SHP77 treated with DMSO at 0.1 percent for 48 hours (cell line): Measurements from ENCODE around the gene KCNJ14.

Experiments
- DNase-seq: peaks from one replicate; lab custom pipeline; 2025; lab: John Stamatoyannopoulos, UW

Gene KCNJ14

DNA sequence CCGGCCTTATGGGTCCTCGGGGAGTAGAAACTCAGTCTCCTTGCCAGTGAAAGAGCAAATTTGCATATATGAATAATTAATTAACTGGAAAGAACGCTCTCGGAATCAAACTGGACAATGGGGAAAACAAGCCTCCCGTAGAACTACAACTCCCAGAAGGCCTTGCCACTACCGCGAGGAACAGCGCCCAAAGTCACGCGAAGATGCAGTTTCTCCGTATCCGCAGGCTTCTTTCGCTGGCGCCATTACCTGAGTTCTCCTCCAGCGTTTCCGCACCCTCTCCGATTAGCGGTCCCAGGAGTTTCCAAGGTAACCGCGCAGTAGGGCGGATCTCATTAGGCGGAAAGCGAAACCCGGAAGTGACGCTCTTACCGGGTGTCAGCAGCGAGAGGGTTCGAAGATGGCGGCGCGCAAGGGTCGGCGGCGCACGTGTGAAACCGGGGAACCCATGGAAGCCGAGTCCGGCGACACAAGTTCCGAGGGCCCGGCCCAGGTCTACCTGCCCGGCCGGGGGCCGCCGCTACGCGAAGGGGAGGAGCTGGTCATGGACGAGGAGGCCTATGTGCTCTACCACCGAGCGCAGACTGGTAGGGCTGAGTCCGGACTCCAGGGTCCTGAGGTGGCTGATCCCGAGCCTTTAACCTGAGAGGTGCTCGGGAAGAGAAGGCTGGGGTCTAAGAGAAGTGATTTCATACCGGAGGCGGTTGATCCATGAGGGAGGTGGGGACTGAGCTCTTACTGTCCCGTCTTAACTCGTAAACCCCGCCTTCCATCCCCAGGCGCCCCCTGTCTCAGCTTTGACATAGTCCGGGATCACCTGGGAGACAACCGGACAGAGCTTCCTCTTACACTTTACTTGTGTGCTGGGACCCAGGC lies 9.5 kb upstream of the KCNJ14 start, which contains the start of gene GRWD1:
TSS of gene GRWD1 (plus strand) at position 378 of the 876 bp plus-strand sequence. CDS start at position 401, 23 bp downstream.
- peak; percentile 95 for DNase-seq

DNA sequence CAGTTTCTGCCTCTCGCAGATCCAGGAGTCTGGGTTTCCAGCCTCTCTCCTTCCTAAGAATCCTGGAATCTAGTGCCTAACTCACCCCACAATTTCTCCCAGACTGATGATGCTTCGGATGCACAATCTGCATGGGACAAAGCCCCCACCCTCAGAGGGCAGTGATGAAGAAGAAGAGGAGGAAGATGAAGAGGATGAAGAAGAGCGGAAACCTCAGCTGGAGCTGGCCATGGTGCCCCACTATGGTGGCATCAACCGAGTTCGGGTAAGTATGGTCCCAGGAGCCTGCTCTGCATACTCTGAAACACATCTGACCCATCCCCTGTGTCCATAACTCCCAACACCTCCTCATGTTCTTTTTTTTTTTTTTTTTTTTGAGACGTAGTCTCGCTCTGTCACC lies 8.8 kb upstream of the KCNJ14 start:
- no peak for DNase-seq

DNA sequence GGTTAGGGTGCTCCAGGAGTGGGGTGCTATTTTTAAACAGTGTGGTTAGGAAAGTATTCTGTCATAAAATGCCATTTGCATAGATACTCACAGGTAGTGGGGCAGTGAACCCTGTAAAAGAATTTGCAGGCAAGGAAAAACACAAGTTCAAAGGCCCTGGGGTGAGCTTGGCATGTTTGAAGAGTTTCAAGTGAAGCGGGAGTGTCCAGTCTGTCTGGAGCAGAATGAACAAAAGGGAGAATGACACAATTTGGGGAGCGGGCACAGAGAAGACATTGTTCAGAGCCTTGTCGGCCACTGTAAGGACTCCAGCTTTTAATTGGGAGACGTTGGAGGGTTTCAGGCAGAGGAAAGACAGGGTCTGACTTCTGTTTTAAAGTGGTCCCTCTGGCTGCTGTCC lies 6.8 kb upstream of the KCNJ14 start:
- no peak for DNase-seq

DNA sequence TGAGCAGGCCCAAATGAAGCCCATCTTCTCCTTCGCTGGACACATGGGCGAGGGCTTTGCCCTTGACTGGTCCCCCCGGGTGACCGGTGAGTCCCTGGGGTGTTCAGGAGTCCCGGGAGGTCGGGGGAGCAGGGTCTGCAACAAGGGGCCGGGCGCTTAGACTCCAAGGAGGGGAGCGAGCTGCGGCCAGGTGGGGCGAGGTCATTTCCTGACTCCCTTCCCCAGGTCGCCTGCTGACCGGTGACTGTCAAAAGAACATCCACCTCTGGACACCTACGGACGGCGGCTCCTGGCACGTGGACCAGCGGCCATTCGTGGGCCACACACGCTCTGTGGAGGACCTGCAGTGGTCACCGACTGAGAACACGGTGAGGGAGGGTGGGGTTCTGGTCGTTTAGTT lies 4.9 kb upstream of the KCNJ14 start:
- DNase-seq, result no peak

DNA sequence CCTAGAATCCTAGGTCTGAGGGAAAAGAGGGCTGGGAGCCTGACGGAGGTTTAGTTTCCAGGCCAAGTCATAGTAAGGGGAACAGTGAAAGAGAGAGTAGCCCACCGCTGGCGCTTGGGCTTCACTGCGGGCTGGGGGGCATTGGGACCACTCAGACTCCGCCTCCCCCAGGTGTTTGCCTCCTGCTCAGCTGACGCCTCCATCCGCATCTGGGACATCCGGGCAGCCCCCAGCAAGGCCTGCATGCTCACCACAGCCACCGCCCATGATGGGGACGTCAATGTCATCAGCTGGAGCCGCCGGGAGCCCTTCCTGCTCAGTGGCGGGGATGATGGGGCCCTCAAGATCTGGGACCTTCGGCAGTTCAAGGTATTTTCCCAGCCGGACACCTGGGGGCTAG lies 4.5 kb upstream of the KCNJ14 start:
- DNase-seq, result no peak

DNA sequence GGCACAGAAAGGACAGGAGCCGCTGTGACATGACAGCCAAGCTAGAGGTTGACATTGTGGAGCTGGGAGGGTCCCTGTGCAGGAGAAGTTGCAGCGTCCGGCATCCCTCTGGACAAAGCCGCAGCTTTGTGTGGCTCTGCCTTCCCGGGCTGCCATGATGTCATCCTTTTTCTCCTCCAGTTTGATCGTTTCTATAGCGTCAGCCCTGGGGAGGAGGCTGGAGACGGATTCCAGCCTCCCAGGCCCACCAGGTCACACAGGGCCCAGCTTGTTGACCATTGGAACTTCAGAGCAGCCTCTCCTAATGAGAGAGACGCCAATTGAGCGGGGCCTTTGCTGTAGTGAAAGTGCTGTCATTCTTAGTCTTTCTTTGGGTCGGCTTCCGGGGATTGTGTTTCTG lies 3.8 kb upstream of the KCNJ14 start:
- no peak for DNase-seq

DNA sequence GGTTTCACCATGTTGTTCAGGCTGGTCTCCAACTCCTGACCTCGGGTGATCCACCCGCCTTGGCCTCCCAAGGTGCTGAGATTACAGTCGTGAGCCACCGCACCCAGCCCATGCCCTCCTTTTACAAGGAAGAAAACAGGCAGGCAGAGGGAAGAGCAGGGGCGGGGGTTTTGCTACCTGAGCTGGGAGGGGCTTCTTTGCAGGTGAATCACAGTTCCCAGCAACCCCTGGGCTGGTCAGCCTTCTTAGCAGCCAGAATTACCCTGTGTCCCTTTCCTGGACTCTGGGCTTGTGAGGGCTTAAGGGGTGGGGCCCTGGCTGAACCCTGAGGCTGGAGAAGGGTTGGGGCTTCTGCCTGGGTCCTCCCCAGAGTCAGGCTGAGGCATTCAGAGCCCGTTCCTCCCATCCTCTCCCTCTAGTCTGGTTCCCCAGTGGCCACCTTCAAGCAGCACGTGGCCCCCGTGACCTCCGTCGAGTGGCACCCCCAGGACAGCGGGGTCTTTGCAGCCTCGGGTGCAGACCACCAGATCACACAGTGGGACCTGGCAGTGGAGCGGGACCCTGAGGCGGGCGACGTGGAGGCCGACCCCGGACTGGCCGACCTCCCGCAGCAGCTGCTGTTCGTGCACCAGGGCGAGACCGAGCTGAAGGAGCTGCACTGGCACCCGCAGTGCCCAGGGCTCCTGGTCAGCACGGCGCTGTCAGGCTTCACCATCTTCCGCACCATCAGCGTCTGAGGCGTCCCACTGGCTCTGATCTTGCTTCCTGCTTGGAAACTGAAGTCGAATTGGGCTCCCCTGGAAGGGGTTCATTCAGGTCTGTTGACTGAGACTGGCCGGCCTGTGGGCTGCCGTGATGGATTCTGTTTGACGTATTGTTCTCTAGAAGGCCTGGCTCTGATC lies 2.8 kb upstream of the KCNJ14 start:
- DNase-seq, result no peak

DNA sequence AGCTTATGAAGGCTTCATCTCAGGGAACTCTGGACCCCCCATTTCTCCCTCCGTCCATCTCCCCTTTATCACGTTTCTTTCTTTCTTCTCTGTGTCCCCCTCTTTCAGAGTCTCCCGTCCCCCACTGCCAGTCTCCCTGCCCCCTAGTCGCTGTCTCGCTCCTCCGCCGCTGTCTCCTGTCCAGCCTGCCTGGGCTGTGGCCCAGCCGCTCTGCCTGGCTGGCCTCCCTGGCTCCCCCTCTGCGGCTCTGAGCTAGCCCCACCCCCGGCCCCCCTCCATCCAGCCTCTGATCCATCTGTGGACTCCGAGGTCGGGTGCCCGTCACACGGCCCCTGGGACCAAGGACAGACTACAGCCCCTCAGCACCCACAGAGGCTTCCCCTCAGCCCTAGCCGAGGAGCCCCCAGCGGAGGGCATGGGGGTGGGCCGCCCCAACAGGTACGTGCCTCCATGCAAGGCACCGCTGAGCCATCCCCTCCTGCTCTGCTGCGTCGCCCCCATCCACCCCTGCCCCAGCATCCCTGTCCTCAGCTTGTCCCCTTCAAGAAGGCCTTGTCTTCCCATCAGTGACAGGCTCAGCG lies 1.1 kb upstream of the KCNJ14 start:
- DNase-seq, result no peak

DNA sequence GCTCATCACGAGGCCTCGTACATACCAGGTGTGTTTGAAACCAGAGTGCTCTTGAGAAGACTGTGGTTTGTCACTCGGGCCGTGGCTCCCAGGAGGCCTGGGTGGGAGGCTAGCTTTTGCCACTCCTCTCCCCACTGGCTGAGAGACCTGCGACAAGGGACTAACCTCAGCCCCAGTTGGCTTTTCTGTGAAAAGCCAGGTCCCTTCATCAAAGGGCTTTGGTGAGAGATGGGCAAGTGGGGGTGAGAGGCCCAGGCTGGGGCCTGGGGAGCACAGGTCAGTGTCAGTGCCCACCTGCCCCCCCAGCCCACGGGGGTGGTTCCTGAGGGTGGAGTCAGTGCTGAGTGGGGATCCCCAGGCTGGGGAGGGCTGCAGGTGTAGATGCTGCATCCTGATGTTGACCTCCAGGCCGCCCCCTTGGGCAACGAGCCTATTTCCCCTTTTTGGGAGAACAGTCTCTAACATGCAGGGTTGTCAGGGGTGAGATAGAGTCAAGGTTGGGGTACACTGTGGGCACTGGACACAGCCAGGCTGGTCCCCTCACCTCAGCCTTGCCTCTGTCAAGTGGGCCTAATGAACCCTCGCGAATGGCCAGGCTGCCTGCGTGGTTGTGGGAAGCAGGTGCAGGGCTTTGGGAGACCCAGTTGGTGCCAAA lies 661 bp downstream of the KCNJ14 start:
- no peak for DNase-seq

DNA sequence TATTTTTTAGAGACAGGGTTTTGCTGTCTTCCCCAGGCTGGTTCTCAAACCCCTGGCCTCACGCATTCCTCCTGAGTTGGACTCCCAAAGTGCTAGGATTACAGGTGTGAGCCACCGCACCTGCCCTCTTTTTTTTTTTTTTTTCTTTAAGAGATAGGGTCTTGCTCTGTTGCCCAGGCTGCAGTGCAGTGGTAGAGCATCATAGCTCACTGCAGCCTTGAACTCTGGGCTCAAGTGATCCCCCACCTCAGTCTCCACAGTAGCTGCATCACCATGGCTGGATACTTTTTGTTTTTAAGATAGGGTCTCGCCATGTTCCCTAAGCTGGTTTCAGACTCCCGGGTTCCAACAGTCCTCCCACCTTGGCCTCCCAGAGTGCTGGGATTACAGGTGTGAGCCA lies 1.5 kb downstream of the KCNJ14 start:
- DNase-seq, result no peak

DNA sequence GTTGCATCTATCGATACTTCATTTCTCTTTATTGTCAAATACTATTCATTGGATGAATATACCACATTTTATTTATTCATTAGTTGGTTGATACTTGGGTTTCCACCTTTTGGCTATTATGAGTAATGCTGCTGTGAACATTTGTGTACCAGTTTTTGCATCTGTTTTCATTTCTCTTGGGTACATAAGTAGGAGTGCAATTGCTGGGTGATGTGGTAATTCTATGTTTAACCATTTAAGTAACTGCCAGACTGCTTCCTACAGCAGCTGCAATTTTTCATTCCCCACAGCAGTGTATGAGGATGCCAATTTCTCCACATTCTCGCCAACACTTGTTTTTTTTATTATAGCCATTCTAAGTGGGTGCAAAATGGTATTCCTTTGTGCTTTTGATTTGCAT lies 2.6 kb downstream of the KCNJ14 start:
- no peak for DNase-seq

DNA sequence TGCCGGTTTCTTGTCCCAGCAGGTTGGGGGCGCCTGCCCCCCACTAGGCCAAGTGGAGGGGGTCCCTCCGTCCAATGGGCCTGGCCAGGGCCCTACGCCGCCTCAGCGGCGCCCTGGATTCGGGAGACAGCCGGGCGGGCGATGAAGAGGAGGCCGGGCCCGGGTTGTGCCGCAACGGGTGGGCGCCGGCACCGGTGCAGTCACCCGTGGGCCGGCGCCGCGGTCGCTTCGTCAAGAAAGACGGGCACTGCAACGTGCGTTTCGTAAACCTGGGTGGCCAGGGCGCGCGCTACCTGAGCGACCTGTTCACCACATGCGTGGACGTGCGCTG lies 6.2 kb downstream of the KCNJ14 start:
- DNase-seq, result no peak

DNA sequence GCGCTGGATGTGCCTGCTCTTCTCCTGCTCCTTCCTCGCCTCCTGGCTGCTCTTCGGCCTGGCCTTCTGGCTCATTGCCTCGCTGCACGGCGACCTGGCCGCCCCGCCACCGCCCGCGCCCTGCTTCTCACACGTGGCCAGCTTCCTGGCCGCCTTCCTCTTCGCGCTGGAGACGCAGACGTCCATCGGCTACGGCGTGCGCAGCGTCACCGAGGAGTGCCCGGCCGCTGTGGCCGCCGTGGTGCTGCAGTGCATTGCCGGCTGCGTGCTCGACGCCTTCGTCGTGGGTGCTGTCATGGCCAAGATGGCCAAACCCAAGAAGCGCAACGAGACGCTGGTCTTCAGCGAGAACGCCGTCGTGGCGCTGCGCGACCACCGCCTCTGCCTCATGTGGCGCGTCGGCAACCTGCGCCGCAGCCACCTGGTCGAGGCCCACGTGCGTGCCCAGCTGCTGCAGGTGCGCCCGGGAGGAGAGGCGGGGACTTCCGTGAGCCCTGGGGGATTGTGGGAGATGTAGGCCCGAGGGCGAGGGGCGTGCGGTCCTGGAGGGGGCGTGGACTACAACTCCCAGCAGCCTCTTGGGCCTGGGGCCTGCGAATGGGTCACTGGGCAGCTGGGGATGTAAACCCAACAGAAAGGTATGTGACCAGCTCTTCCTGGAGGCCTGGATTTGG lies 6.7 kb downstream of the KCNJ14 start:
- DNase-seq, result no peak

DNA sequence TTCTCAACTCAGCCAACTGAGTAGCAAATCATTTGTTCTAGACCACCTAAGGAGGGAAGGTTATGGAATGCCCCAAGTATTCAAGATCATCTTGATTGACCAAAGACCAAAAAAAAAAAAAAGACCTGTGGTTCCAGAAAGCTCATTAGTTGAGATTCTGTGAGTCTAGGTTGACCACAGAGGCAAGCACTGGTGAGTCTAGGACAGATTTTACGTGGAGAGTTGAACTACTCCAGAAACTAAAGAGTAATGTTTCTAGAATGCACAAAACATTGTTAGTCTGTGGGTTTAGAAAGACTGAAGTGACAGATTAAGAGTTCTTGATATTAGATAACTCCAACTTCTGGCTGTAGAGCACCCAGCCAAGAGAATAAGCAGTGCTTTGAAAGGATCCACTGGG lies 9.8 kb downstream of the KCNJ14 start:
- DNase-seq, result no peak

DNA sequence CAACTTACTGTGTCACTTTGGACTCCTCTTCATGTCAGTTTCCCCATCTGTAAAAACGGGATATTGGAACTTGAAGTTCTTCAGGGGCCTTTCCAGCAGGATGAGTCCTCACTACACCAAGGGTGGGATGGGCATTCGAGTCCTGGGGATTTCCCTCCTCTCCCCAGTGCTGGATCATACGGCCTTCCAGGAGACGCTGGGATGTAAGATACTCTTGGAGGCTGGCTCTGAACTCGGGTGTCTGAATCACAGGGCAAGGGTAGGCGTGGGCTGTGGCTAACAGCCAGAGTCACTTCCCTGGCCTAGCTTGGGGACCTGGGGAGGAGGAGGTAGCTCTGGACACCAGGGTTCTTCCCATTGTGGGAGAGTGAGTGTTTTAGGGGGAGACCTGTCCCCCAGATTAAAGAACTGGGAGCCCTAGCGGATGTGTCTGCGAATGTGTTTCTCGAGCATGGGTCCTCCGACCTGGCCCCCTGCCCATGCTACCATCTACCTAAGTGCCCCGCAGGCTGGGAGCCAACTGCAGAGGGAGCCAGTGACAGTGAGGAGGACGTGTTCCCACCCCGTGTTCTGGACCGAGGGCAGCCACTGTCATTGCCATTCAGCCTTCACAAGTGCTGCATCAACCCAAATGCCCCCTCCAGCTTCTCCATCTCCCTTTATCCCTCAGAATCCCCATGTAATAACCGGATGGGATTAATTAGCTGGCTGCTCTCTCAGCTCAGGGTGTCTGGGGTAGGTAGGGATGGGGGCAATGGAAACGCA lies 11.4 kb downstream of the KCNJ14 start:
- no peak for DNase-seq

DNA sequence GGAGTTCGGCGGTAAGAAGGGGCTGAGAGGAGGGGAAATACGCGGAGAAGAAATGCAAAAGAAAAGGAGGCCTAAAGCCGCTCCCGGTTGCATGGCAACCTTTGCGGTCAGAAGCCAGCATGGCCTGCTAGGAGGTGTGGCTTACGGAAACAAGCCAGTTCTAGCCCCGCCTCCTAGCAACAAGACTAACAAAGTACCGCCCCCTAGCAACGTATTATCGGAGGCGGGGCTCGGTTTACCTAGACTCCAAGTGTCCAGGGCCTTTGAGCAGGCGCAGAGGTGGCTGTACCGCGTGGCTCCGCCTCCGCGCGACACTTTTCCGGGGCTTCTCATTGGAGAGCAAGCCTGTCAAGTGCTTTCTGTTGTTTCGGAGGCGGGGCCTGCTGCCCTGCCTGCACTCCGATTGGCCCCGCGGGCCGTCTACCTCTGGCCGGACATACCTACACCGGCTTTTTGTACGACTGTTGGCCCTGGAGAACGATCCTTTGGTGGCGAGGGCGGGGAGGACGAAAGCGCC lies 13.5 kb downstream of the KCNJ14 start:
- DNase-seq, result peak; percentile 99

DNA sequence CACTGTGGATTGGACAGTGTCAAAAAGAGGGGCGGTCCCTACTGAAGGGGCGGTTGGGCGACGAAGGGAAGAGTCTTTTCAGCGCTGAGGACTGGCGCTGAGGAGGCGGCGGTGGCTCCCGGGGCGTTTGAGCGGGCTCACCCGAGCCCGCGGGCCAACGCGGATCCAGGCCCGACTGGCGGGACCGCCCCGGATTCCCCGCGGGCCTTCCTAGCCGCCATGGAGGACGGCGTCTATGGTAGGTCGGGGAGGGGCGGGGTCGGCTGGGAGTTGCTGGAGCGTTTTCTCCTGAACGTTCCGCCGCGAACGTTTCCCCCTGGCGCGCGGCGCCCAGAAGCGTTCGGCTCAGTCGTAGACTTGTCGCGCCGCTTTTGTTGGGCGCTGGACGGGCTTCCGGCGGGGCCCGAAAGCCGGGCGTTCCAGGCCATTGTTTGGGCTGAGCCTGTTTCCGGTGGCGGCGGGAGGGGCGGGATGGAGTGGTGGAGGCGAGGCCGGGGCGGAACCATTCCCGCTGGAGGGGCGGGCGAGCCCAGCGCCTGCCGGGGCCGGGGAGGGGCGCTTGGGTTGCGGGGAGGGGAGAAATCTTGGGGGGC lies 14.0 kb downstream of the KCNJ14 start, which contains the start of gene CYTH2:
TSS of gene CYTH2 (plus strand) at position 81 of the 593 bp plus-strand sequence. CDS start at position 220, 139 bp downstream.
- peak; percentile 23 for DNase-seq

DNA sequence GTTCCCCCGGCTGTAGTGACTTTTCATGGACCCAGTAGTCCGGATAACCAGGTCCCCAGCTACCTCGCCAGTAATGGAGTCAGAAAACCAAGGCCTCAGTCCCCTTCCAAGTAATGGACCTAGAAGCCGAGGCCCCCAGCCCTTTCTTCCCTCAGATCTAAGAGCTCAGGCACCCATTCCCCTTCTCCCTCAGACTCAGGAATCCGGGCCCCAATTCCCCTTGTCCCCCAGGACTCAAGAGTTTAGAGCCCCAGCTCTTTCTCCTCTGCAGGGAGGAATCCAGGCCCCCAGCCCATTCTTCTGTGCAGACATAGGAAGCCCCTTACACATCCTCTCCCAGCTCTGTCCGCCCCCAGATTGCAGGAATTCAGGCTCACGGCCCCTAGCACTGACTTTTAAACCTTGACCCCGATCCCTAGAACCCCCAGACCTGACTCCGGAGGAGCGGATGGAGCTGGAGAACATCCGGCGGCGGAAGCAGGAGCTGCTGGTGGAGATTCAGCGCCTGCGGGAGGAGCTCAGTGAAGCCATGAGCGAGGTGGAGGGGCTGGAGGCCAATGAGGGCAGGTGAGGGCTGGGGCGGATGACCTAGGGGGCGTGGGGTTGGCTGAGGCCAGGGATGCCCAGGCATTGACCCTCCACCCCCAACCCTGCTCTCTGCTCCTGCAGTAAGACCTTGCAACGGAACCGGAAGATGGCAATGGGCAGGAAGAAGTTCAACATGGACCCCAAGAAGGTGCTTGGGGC lies 14.7 kb downstream of the KCNJ14 start:
- no peak for DNase-seq

DNA sequence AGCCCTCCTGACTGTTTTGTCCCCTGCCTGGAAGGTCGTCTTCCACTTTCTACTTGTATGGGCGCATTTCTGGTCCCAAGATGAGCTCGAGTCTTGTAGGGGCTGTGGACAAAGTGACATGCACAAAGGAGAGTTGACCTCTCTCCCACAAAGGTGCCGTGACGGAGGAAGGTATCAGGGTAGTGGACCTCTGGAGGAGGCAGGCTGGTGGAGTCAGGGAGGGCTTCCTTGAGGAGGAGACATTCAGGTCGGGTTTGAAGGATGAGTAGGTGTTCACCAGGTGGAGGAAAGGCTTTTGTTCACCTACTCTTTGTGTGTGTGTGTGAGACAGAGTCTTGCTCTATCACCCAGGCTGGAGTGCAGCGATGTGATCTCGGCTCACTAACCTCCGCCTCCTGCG lies 15.5 kb downstream of the KCNJ14 start:
- DNase-seq, result no peak
